GM12878 (cell line): Measurements from ENCODE around the gene BARX2. TPM values are rescaled to one million over a fixed set of nuclear protein-coding genes. Genes with fewer than 3 reads are reported as not detected.

Experiments used
- ATAC-seq: fragments of 200-7000 bp; cut with Tn5 transposase; 3 replicates; pipeline ENCODE4 v1.9.1; 2020; ENCODE audit warnings: mild to moderate bottlenecking, moderate library complexity
- BruUV-seq: library from RNA; stranded (reverse); fragments of 400-500 nt; replicated peaks from 2 replicates; lab custom pipeline; 2021; lab: Mats Ljungman, UMichigan
- CTCF ChIA-PET: fragments of 300-600 bp; sonication (Branson Sonifier 250); formaldehyde crosslinking; extraction: SDS; loops from one replicate; lab custom pipeline; 2021; ENCODE audit warnings: inconsistent platforms; lab: Yijun Ruan, JAX
- POLR2A ChIA-PET: fragments of 350-600 bp; formaldehyde crosslinking; extraction: SDS; loops from one replicate; lab custom pipeline; 2021; ENCODE audit warnings: inconsistent platforms; lab: Charles Lee
- RAD21 ChIA-PET: fragments of 300-600 bp; sonication (Branson Sonifier 250); formaldehyde crosslinking; loops from one replicate; lab custom pipeline; 2023; ENCODE audit warnings: antibody characterized with exemption; ENCODE audit not compliant: unreplicated experiment; lab: Charles Lee
- SMC1A ChIA-PET: fragments of 300-600 bp; sonication (Branson Sonifier 250); formaldehyde crosslinking; loops from one replicate; lab custom pipeline; 2023; ENCODE audit not compliant: unreplicated experiment, uncharacterized antibody; lab: Charles Lee
- DNase-seq: peaks from one replicate; pipeline ENCODE4 v3.0.0-alpha.2; 2011; ENCODE audit warnings: low read depth, low spot score
- FAIRE-seq: peaks from 3 replicates; lab custom pipeline; 2011; peaks lifted over from hg19 to GRCh38; lab: Jason Lieb, UNC
- H2AFZ ChIP-seq: 2 replicates; pipeline ENCODE4 v1.6.0; 2011; ENCODE audit warnings: low read depth, low read length, control low read depth; ENCODE audit not compliant: control insufficient read depth
- H3K27ac ChIP-seq: 2 replicates; pipeline ENCODE4 v1.5.1; 2011; ENCODE audit warnings: control low read depth; ENCODE audit not compliant: control insufficient read depth, insufficient read depth
- H3K27me3 ChIP-seq, 2 experiments: replicated peaks in 1 of 2; 2 replicates each; pipeline versions ENCODE4 v1.6.0 to v1.6.1; 2011; ENCODE audit warnings: low read length in 1 of 2; ENCODE audit not compliant: control insufficient read depth in 2 of 2, insufficient read depth in 2 of 2
- H3K36me3 ChIP-seq, 2 experiments: 2 replicates each; pipeline ENCODE4 v1.5.1; 2011; ENCODE audit warnings: low read length in 1 of 2; ENCODE audit not compliant: control insufficient read depth in 2 of 2, insufficient read depth in 2 of 2
- H3K4me1 ChIP-seq: 2 replicates; pipeline ENCODE4 v1.6.1; 2011; ENCODE audit warnings: mild to moderate bottlenecking, low read length, moderate library complexity, mixed read lengths; ENCODE audit not compliant: control insufficient read depth, insufficient read depth
- H3K4me2 ChIP-seq: 2 replicates; pipeline ENCODE4 v1.6.0; 2011; ENCODE audit warnings: control low read depth; ENCODE audit not compliant: control insufficient read depth, insufficient read depth
- H3K4me3 ChIP-seq: fragments of 200-600 bp; sonication (generic); 2 replicates; pipeline ENCODE4 v1.5.1; 2016
- H3K79me2 ChIP-seq: 2 replicates; pipeline ENCODE4 v1.6.0; 2011; ENCODE audit warnings: low read length; ENCODE audit not compliant: control insufficient read depth, insufficient read depth
- H3K9ac ChIP-seq: 2 replicates; pipeline ENCODE4 v1.8.0; 2011; ENCODE audit warnings: low read length, control low read depth, mixed read lengths; ENCODE audit not compliant: control insufficient read depth, insufficient read depth
- H3K9me3 ChIP-seq: replicated peaks from 3 replicates; pipeline ENCODE4 v1.5.1; 2011; ENCODE audit warnings: mild to moderate bottlenecking, low read length; ENCODE audit not compliant: control insufficient read depth, insufficient read depth
- H4K20me1 ChIP-seq: 2 replicates; pipeline ENCODE4 v1.6.0; 2011; ENCODE audit not compliant: control insufficient read depth, insufficient read depth
- CHD4 ChIP-seq: fragments of 200-600 bp; sonication (generic); IDR thresholded peaks from 2 replicates; pipeline ENCODE4 v1.6.1; 2016; ENCODE audit warnings: mild to moderate bottlenecking
- IRF4 ChIP-seq: IDR thresholded peaks from 2 replicates; pipeline ENCODE4 v1.6.1; 2011; ENCODE audit warnings: low read depth, low read length
- MYC ChIP-seq: IDR thresholded peaks from 2 replicates; pipeline ENCODE4 v1.6.1; 2011; ENCODE audit warnings: mild to moderate bottlenecking, low read length, moderate library complexity, inconsistent platforms; ENCODE audit not compliant: insufficient read depth, insufficient replicate concordance, insufficient read length, severe bottlenecking
- NKRF ChIP-seq: fragments of 450-650 bp; conservative IDR thresholded peaks from 2 replicates; pipeline ENCODE4 v1.6.1; 2017; ENCODE audit warnings: mild to moderate bottlenecking, moderate library complexity
- PBX3 ChIP-seq: IDR thresholded peaks from 2 replicates; pipeline ENCODE4 v1.6.1; 2011; ENCODE audit warnings: mild to moderate bottlenecking, low read depth, low read length, moderate library complexity; ENCODE audit not compliant: insufficient replicate concordance
- RAD21 ChIP-seq: IDR thresholded peaks from 2 replicates; pipeline ENCODE4 v1.6.1; 2011; ENCODE audit warnings: mild to moderate bottlenecking, low read depth, low read length, moderate library complexity; ENCODE audit not compliant: insufficient read depth
- SMAD1 ChIP-seq: fragments of 450-650 bp; IDR thresholded peaks from 2 replicates; pipeline ENCODE4 v1.6.1; 2018; ENCODE audit warnings: mild to moderate bottlenecking, low read depth; ENCODE audit not compliant: partially characterized antibody
- SMAD5 ChIP-seq: IDR thresholded peaks from 2 replicates; pipeline ENCODE4 v1.6.1; 2016; ENCODE audit warnings: antibody characterized with exemption, low read depth
- WRNIP1 ChIP-seq: IDR thresholded peaks from 2 replicates; pipeline ENCODE4 v1.6.1; 2011; ENCODE audit warnings: low read depth, low read length, improper control_type of control experiment, borderline replicate concordance
- YY1 ChIP-seq: IDR thresholded peaks from 2 replicates; pipeline ENCODE4 v1.6.1; 2011; ENCODE audit warnings: low read depth, mild to moderate bottlenecking, low read length
- ZBED1 ChIP-seq: IDR thresholded peaks from 2 replicates; pipeline ENCODE4 v1.6.1; 2016; ENCODE audit warnings: borderline replicate concordance
- ZSCAN29 ChIP-seq: fragments of 450-650 bp; IDR thresholded peaks from 2 replicates; pipeline ENCODE4 v1.6.1; 2017; ENCODE audit warnings: mild to moderate bottlenecking, moderate library complexity
- WGBS: methylation state at CpG from one replicate; pipeline ENCODE4 v1.1.6; 2016; ENCODE audit warnings: low lambda C conversion rate; ENCODE audit not compliant: insufficient replicate concordance, insufficient coverage; ENCODE audit errors: missing lambda C conversion rate; 5-methylcytosine and 5-hydroxymethylcytosine counted together
- in situ Hi-C: fragments of 300-500 bp; cut with MboI; formaldehyde crosslinking; loops from 9 replicates; pipeline ENCODE4 v1.14.3; 2018; ENCODE audit warnings: mixed read lengths
- intact Hi-C: fragments of 100-400 bp; cut with micrococcal nuclease; formaldehyde crosslinking; loops from one replicate; pipeline ENCODE4 v1.14.2; 2022; ENCODE audit not compliant: unreplicated experiment
- polyA plus RNA-seq, 11 experiments: library from polyadenylated mRNA; depleted of rRNA in 4 of 11; unstranded in 6 of 11; stranded (reverse) in 5 of 11; fragments of >200 nt; fragmentation: Nextera tagmentation in 4 of 11; fragmentation: Illumina TruSeq in 1 of 11; extraction: Ambion mirVana in 4 of 11; extraction: Trizol in 1 of 11; gene quantifications; 1 replicate in 1 of 11; 2 replicates in 10 of 11; pipeline versions ENCODE4 v1.2.1 to v1.2.3, GENCODE V29; 2011 to 2016; ENCODE audit warnings: inconsistent platforms in 2 of 11, missing spikeins in 2 of 11, low read depth in 1 of 11
- total RNA-seq, 4 experiments: library from RNA; depleted of rRNA in 3 of 4; stranded (reverse); fragments of >200 nt in 3 of 4; fragmentation: Illumina TruSeq in 1 of 4; extraction: Trizol in 1 of 4; gene quantifications; 2 replicates each; pipeline versions ENCODE4 v1.2.1 to v1.2.3, GENCODE V29; 2013 to 2021
- TF ChIP-seq, protein P1 (sequence below): fragments of 450-650 bp; IDR thresholded peaks from 2 replicates; pipeline ENCODE4 v1.6.1; 2014; ENCODE audit warnings: mild to moderate bottlenecking

BARX2 gene
- total and polyA plus RNA-seq, 10 of the 15 experiments (the other 5 are each of a cell fraction or from before 2014, with no cell fraction given), result 0.07 to 0.84 TPM; not detected in 8

DNA sequence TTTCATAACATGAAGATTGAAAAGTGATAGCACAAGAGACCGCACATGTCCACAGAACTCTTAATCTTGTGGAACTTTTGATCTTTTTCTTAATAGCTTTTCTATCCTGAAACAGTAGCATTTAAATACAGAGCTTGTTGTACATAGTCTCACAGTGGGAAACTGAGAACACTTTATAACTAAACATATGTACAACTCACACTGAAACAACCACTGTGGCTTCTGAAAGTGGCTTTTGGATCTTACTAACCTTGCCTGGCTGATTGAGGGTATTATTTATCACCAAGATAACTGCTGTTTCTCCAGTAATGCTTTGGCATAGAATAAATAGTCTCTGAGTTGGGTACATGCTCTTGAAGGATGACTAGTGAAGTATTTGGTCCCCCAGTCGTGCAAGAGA lies 10.2 kb downstream of the BARX2 start:
- SMC1A ChIA-PET, result no interaction called here
- FAIRE-seq (no peak), ATAC-seq (no peak), DNase-seq (no peak)
- POLR2A ChIA-PET, result no interaction called here
- RAD21 ChIA-PET, result no interaction called here
- no peaks in the 10 kb centered on the region for H4K20me1 ChIP-seq
- H3K27ac ChIP-seq, result no peak overlapping the region
- in situ Hi-C loops, result no loop called here
- CTCF ChIA-PET, result interaction anchor here (1.1 kb wide), 1 partner anchor 11 kb away, joined by 5 read pairs; no protein-coding TSS in a partner anchor
- H3K27me3 ChIP-seq, result peaks cover 0 to 3% of the 10 kb centered on the region in 2 experiments; a peak in 2 of 4 replicates
- no peaks in the 10 kb centered on the region for H3K79me2 ChIP-seq
- no peaks in the 10 kb centered on the region for H3K4me1 ChIP-seq
- no peak overlapping the region for H3K4me2 ChIP-seq
- no peak overlapping the region for H2AFZ ChIP-seq
- intact Hi-C loops, result no loop called here
- 17% methylated on average over 2 of the region's 2 CpGs for WGBS
- no peaks in the 10 kb centered on the region for H3K36me3 ChIP-seq
- no peak overlapping the region for H3K9ac ChIP-seq
- H3K4me3 ChIP-seq, result no peak overlapping the region
- no peaks in the 10 kb centered on the region for H3K9me3 ChIP-seq
- no TSS peak for BruUV-seq
- TF ChIP-seq PBX3, result no peak
- TF ChIP-seq, all 136 proteins: peak for 0

- no peak for ATAC-seq
- Histone ChIP-seq H3K4me3 (no peak overlapping the region), H3K36me3 (no peaks in the 10 kb centered on the region), H3K27me3 (peaks cover 0 to 3% of the 10 kb centered on the region in 2 experiments; a peak in 2 of 4 replicates), H3K79me2 (no peaks in the 10 kb centered on the region), H3K4me2 (no peak overlapping the region), H4K20me1 (no peaks in the 10 kb centered on the region), H2AFZ (no peak overlapping the region), H3K4me1 (no peaks in the 10 kb centered on the region), H3K9me3 (no peaks in the 10 kb centered on the region), H3K9ac (no peak overlapping the region), H3K27ac (no peak overlapping the region)
- WGBS, result 56% methylated on average over 11 of the region's 11 CpGs
- in situ Hi-C loops (no loop called here), intact Hi-C loops (no loop called here)
- SMC1A ChIA-PET, result no interaction called here
- no peak for FAIRE-seq
- RAD21 ChIA-PET, result interaction anchor here (0.5 kb wide), 1 partner anchor 10 kb away, joined by 4 read pairs; no protein-coding TSS in a partner anchor
- BruUV-seq, result no TSS peak
- DNase-seq, result no peak
- POLR2A ChIA-PET, result no interaction called here
- CTCF ChIA-PET, result interaction anchor here (1.4 kb wide), 1 partner anchor 11 kb away, joined by 4 read pairs; the partner anchor contains the start of gene BARX2
- TF ChIP-seq ZSCAN29, result no peak
- TF ChIP-seq SMAD1, result no peak
- no peak for TF ChIP-seq MYC
- no peak for TF ChIP-seq CHD4
- no peak for TF ChIP-seq NKRF
- no peak for TF ChIP-seq IRF4
- TF ChIP-seq YY1, result no peak
- no peak for TF ChIP-seq WRNIP1
- no peak for TF ChIP-seq SMAD5
- no peak for TF ChIP-seq ZBED1
- TF ChIP-seq, protein P1, sequence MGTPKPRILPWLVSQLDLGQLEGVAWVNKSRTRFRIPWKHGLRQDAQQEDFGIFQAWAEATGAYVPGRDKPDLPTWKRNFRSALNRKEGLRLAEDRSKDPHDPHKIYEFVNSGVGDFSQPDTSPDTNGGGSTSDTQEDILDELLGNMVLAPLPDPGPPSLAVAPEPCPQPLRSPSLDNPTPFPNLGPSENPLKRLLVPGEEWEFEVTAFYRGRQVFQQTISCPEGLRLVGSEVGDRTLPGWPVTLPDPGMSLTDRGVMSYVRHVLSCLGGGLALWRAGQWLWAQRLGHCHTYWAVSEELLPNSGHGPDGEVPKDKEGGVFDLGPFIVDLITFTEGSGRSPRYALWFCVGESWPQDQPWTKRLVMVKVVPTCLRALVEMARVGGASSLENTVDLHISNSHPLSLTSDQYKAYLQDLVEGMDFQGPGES, result no peak
- TF ChIP-seq RAD21, result no peak
Observed at GRCh38 chr11:129386795-129387397, 11.2 kb downstream of the BARX2 start.
